Measurements from ENCODE around the gene FLRT2. TPM values are rescaled to one million over a fixed set of nuclear protein-coding genes. Genes with fewer than 3 reads are reported as not detected.

The FLRT2 gene
- total and polyA plus RNA-seq, 2 donors (not counting 1 experiment from before 2014, with no cell fraction given): not detected

- no peak for DNase-seq
- Histone ChIP-seq H3K4me2 (replicated peaks; ENCODE audit: low read depth, low read length, poor library complexity, severe bottlenecking) (no peak overlapping the region), H4K20me1 (ENCODE audit: control insufficient read depth, insufficient read depth, low read length, poor library complexity, severe bottlenecking) (no peaks in the 10 kb centered on the region), H3K9ac (ENCODE audit: low read length) (no peak overlapping the region), H3K4me1 (ENCODE audit: control insufficient read depth in 2 of 2, insufficient read depth in 2 of 2, low read length in 2 of 2) (no peaks in the 10 kb centered on the region), H3K27ac (ENCODE audit: low read length in 2 of 2) (no peak overlapping the region), H3K79me2 (ENCODE audit: control insufficient read depth, insufficient read depth, low read length) (no peaks in the 10 kb centered on the region), H3K27me3 (replicated peaks in 1 of 4; ENCODE audit: control extremely low read depth in 1 of 4, control insufficient read depth in 3 of 4, insufficient read depth in 4 of 4, low read length in 3 of 4) (no peaks in the 10 kb centered on the region), H3K9me3 (ENCODE audit: control extremely low read depth in 1 of 3, control insufficient read depth in 2 of 3, insufficient read depth in 1 of 3, low read length in 2 of 3) (no peaks in the 10 kb centered on the region), H2AFZ (ENCODE audit: insufficient read depth, low read depth, low read length, poor library complexity, severe bottlenecking) (no peak overlapping the region), H3K4me3 (ENCODE audit: control extremely low read depth in 1 of 5, extremely low read depth in 1 of 5, insufficient read depth in 1 of 5, low read depth in 2 of 5, low read length in 4 of 5) (no peak overlapping the region), H3K36me3 (replicated peaks in 1 of 2; ENCODE audit: control extremely low read depth in 1 of 2, control insufficient read depth in 1 of 2, extremely low read depth in 1 of 2, insufficient read depth in 2 of 2, low read length in 1 of 2) (no peaks in the 10 kb centered on the region)
- POLR2A ChIA-PET: no interaction called here
- Mint-ChIP-seq H3K27me3 (no peaks in the 10 kb centered on the region), H3K27ac (no peak overlapping the region), H3K9me3 (ENCODE audit: insufficient read depth) (no peaks in the 10 kb centered on the region), H3K4me3 (no peak overlapping the region), H3K4me1 (no peaks in the 10 kb centered on the region)
- intact Hi-C loops (cut with micrococcal nuclease): no loop called here
- CTCF ChIA-PET: no interaction called here
- no peak for ATAC-seq (ENCODE audit: low read depth)
- 97% methylated on average over 4 of the region's 5 CpGs for WGBS (ENCODE audit: insufficient coverage)
- TF ChIP-seq EZH2 (IDR thresholded peaks at IDR 0.05; ENCODE audit: borderline replicate concordance, insufficient read depth, low read depth, low read length, poor library complexity, severe bottlenecking): no peak
- no peak for TF ChIP-seq CTCF (IDR thresholded peaks at IDR 0.05)
Measured at GRCh38 chr14:85583380-85583779, 53.4 kb downstream of the FLRT2 start.

GRCh38 chr14:85584481-85584880 lies 54.5 kb downstream of the FLRT2 start:
- Histone ChIP-seq H4K20me1 (ENCODE audit: control insufficient read depth, insufficient read depth, low read length, poor library complexity, severe bottlenecking) (no peaks in the 10 kb centered on the region), H3K79me2 (ENCODE audit: control insufficient read depth, insufficient read depth, low read length) (no peaks in the 10 kb centered on the region), H3K4me2 (replicated peaks; ENCODE audit: low read depth, low read length, poor library complexity, severe bottlenecking) (no peak overlapping the region), H3K27me3 (replicated peaks in 1 of 4; ENCODE audit: control extremely low read depth in 1 of 4, control insufficient read depth in 3 of 4, insufficient read depth in 4 of 4, low read length in 3 of 4) (no peaks in the 10 kb centered on the region), H3K4me1 (ENCODE audit: control insufficient read depth in 2 of 2, insufficient read depth in 2 of 2, low read length in 2 of 2) (no peaks in the 10 kb centered on the region), H3K4me3 (ENCODE audit: control extremely low read depth in 1 of 5, extremely low read depth in 1 of 5, insufficient read depth in 1 of 5, low read depth in 2 of 5, low read length in 4 of 5) (no peak overlapping the region), H3K9ac (ENCODE audit: low read length) (no peak overlapping the region), H3K36me3 (replicated peaks in 1 of 2; ENCODE audit: control extremely low read depth in 1 of 2, control insufficient read depth in 1 of 2, extremely low read depth in 1 of 2, insufficient read depth in 2 of 2, low read length in 1 of 2) (no peaks in the 10 kb centered on the region), H2AFZ (ENCODE audit: insufficient read depth, low read depth, low read length, poor library complexity, severe bottlenecking) (no peak overlapping the region), H3K27ac (ENCODE audit: low read length in 2 of 2) (no peak overlapping the region), H3K9me3 (ENCODE audit: control extremely low read depth in 1 of 3, control insufficient read depth in 2 of 3, insufficient read depth in 1 of 3, low read length in 2 of 3) (no peaks in the 10 kb centered on the region)
- TF ChIP-seq CTCF (IDR thresholded peaks at IDR 0.05): no peak
- no peak for TF ChIP-seq EZH2 (IDR thresholded peaks at IDR 0.05; ENCODE audit: borderline replicate concordance, insufficient read depth, low read depth, low read length, poor library complexity, severe bottlenecking)
- no peak for ATAC-seq (ENCODE audit: low read depth)
- Mint-ChIP-seq H3K4me3 (no peak overlapping the region), H3K27me3 (no peaks in the 10 kb centered on the region), H3K4me1 (no peaks in the 10 kb centered on the region), H3K9me3 (ENCODE audit: insufficient read depth) (no peaks in the 10 kb centered on the region), H3K27ac (no peak overlapping the region)
- no peak for DNase-seq
- WGBS (ENCODE audit: insufficient coverage): 77% methylated on average over 6 of the region's 6 CpGs
- ChIA-PET CTCF (no interaction called here), POLR2A (no interaction called here)
- intact Hi-C loops (cut with micrococcal nuclease): no loop called here

Measured in B cell (primary cell).